K562 (cell line): ENCODE measurements around the gene TYROBP. TPM values are rescaled to one million over a fixed set of nuclear protein-coding genes. Genes with fewer than 3 reads are reported as not detected.

Experiments used
- ATAC-seq: fragments of 200-7000 bp; cut with Tn5 transposase; 3 replicates; pipeline ENCODE4 v1.9.1; 2020; ENCODE audit warnings: moderate library complexity
- BruUV-seq: library from RNA; stranded (reverse); fragments of 400-500 nt; replicated peaks from 2 replicates; lab custom pipeline; 2021; lab: Mats Ljungman, UMichigan
- CTCF ChIA-PET: fragments of 300-600 bp; formaldehyde crosslinking; extraction: SDS; loops from one replicate; lab custom pipeline; 2021; ENCODE audit warnings: low intra/inter-chr PET ratio; lab: Yijun Ruan, JAX
- POLR2A ChIA-PET: fragments of 300-600, 350-650 bp; sonication (Branson Sonifier 250); formaldehyde crosslinking; extraction: SDS; loops from one replicate; lab custom pipeline; 2021; ENCODE audit warnings: antibody characterized with exemption, inconsistent platforms; lab: Yijun Ruan, JAX
- DNase-seq, 4 experiments: peaks; one replicate each; pipeline versions ENCODE4 v3.0.0 to v3.0.0-alpha.2; 2011 to 2018; ENCODE audit warnings: low spot score in 3 of 4, mixed read lengths in 3 of 4; ENCODE audit errors: extremely low read depth in 1 of 4
- FAIRE-seq: peaks from 2 replicates; lab custom pipeline; 2011; peaks lifted over from hg19 to GRCh38; lab: Jason Lieb, UNC
- H2AFZ ChIP-seq: 2 replicates; pipeline ENCODE4 v1.6.0; 2011; ENCODE audit warnings: low read depth, low read length, control low read depth, inconsistent platforms
- H3K27ac ChIP-seq: fragments of 200-600 bp; 3 replicates; pipeline ENCODE4 v1.8.0; 2011; ENCODE audit warnings: low read depth, mild to moderate bottlenecking, control low read depth, inconsistent platforms, low read length, moderate library complexity, mixed read lengths; ENCODE audit errors: extremely low read depth
- H3K27me3 ChIP-seq, 2 experiments: fragments of 300-600 bp in 1 of 2; 2 replicates in 1 of 2; 3 replicates in 1 of 2; pipeline versions ENCODE4 v1.6.0 to v1.8.0; 2011; ENCODE audit warnings: inconsistent platforms in 2 of 2, low read length in 2 of 2, mild to moderate bottlenecking in 1 of 2, mixed read lengths in 1 of 2, moderate library complexity in 1 of 2; ENCODE audit not compliant: control insufficient read depth in 2 of 2, insufficient read depth in 2 of 2
- H3K36me3 ChIP-seq: fragments of 300-600 bp; 3 replicates; pipeline ENCODE4 v1.8.0; 2011; ENCODE audit warnings: mild to moderate bottlenecking, low read length, inconsistent platforms; ENCODE audit not compliant: control insufficient read depth, insufficient read depth
- H3K4me1 ChIP-seq, 2 experiments: fragments of 200-600 bp in 1 of 2; replicated peaks in 1 of 2; 2 replicates in 1 of 2; 3 replicates in 1 of 2; pipeline versions ENCODE4 v1.5.1 to v1.8.0; 2011; ENCODE audit warnings: inconsistent platforms in 2 of 2, low read length in 2 of 2, mild to moderate bottlenecking in 1 of 2, mixed read lengths in 1 of 2, moderate library complexity in 1 of 2; ENCODE audit not compliant: control insufficient read depth in 2 of 2, insufficient read depth in 2 of 2
- H3K4me2 ChIP-seq: 2 replicates; pipeline ENCODE4 v1.6.1; 2011; ENCODE audit warnings: low read length, control low read depth, inconsistent platforms, mixed read lengths; ENCODE audit not compliant: insufficient read depth
- H3K4me3 ChIP-seq: fragments of 200-600 bp; sonication (generic), shearing (Covaris generic); 2 replicates; pipeline ENCODE4 v1.5.1; 2016; ENCODE audit warnings: control low read depth, inconsistent platforms
- H3K79me2 ChIP-seq: fragments of 200-600 bp; 3 replicates; pipeline ENCODE4 v1.8.0; 2011; ENCODE audit warnings: low read length, inconsistent platforms; ENCODE audit not compliant: control insufficient read depth, insufficient read depth
- H3K9ac ChIP-seq, 2 experiments: 2 replicates each; pipeline versions ENCODE4 v1.6.0 to v1.6.1; 2011; ENCODE audit warnings: low read depth in 2 of 2, low read length in 2 of 2, control low read depth in 1 of 2, inconsistent platforms in 1 of 2, mild to moderate bottlenecking in 1 of 2, mixed read lengths in 1 of 2; ENCODE audit not compliant: insufficient read depth in 1 of 2
- H3K9me1 ChIP-seq: one replicate; pipeline ENCODE4 v1.6.0; 2011; ENCODE audit warnings: inconsistent platforms, mild to moderate bottlenecking, low read length, moderate library complexity; ENCODE audit not compliant: control insufficient read depth, insufficient read depth
- H3K9me3 ChIP-seq: replicated peaks from 2 replicates; pipeline ENCODE4 v1.5.1; 2011; ENCODE audit warnings: low read depth, low read length, inconsistent platforms; ENCODE audit not compliant: control insufficient read depth, insufficient read depth
- H4K20me1 ChIP-seq: replicated peaks from 2 replicates; pipeline ENCODE4 v1.6.1; 2011; ENCODE audit warnings: low read length, inconsistent platforms, mixed read lengths; ENCODE audit not compliant: control insufficient read depth, insufficient read depth
- ATF3 ChIP-seq, 2 experiments: fragments of 450-650 bp in 1 of 2; sonication (generic) in 1 of 2; formaldehyde crosslinking in 1 of 2; IDR thresholded peaks in 1 of 2; conservative IDR thresholded peaks in 1 of 2; 2 replicates each; pipeline versions ENCODE4 v1.6.1 to v1.8.1; 2016 to 2023; ENCODE audit warnings: mild to moderate bottlenecking in 2 of 2, moderate library complexity in 2 of 2, inconsistent platforms in 1 of 2, missing genetic modification reagents in 1 of 2
- CREM ChIP-seq: IDR thresholded peaks from 2 replicates; pipeline ENCODE4 v1.6.1; 2014; ENCODE audit warnings: antibody characterized with exemption, low read depth
- GATA2 ChIP-seq: sonication (generic); formaldehyde crosslinking; IDR thresholded peaks from 2 replicates; pipeline ENCODE4 v1.4.0; 2020; ENCODE audit warnings: mild to moderate bottlenecking, missing genetic modification reagents
- HCFC1 ChIP-seq: IDR thresholded peaks from 2 replicates; pipeline ENCODE4 v1.6.1; 2012; ENCODE audit warnings: low read depth, low read length, improper control_type of control experiment
- HES1 ChIP-seq: fragments of 450-650 bp; IDR thresholded peaks from 2 replicates; pipeline ENCODE4 v1.6.1; 2016; ENCODE audit warnings: low read depth, mild to moderate bottlenecking, moderate library complexity
- HMGN3 ChIP-seq: IDR thresholded peaks from 2 replicates; pipeline ENCODE4 v1.6.1; 2011; ENCODE audit warnings: borderline replicate concordance, low read depth, mild to moderate bottlenecking, mixed read lengths, low read length; ENCODE audit not compliant: insufficient read length; ENCODE audit errors: extremely low read depth
- IRF1 ChIP-seq: sonication (generic); formaldehyde crosslinking; IDR thresholded peaks from 2 replicates; pipeline ENCODE4 v1.8.0; 2022; ENCODE audit warnings: missing genetic modification reagents, mild to moderate bottlenecking, borderline replicate concordance
- NBN ChIP-seq: fragments of 450-650 bp; IDR thresholded peaks from 2 replicates; pipeline ENCODE4 v1.6.1; 2016; ENCODE audit warnings: low read depth, mild to moderate bottlenecking
- PHF8 ChIP-seq: fragments of 200-600 bp; sonication (generic); IDR thresholded peaks from 2 replicates; pipeline ENCODE4 v1.6.1; 2012; ENCODE audit warnings: mixed run types, mild to moderate bottlenecking, inconsistent platforms, low read length, moderate library complexity, borderline replicate concordance
- RUNX1 ChIP-seq: sonication (generic); IDR thresholded peaks from 2 replicates; pipeline ENCODE4 v1.6.1; 2016; ENCODE audit warnings: antibody characterized with exemption, low read depth
- SIX5 ChIP-seq, 2 experiments: IDR thresholded peaks; 2 replicates each; pipeline ENCODE4 v1.6.1; 2011; ENCODE audit warnings: low read length in 2 of 2, borderline replicate concordance in 1 of 2, low read depth in 1 of 2, mild to moderate bottlenecking in 1 of 2, moderate library complexity in 1 of 2; ENCODE audit not compliant: insufficient read depth in 1 of 2
- YY1 ChIP-seq, 3 experiments: IDR thresholded peaks; 2 replicates each; pipeline ENCODE4 v1.6.1; 2011; ENCODE audit warnings: low read length in 2 of 3, mild to moderate bottlenecking in 2 of 3, moderate library complexity in 2 of 3, borderline replicate concordance in 1 of 3, control low read depth in 1 of 3, low read depth in 1 of 3; ENCODE audit not compliant: insufficient read depth in 3 of 3, insufficient replicate concordance in 2 of 3, control insufficient read depth in 1 of 3, insufficient read length in 1 of 3; ENCODE audit errors: extremely low read depth in 1 of 3
- ZNF143 ChIP-seq: sonication (generic); formaldehyde crosslinking; IDR thresholded peaks from 2 replicates; pipeline ENCODE4 v1.9.0; 2022; ENCODE audit warnings: mild to moderate bottlenecking, missing genetic modification reagents
- ZNF586 ChIP-seq: fragments of 450-650 bp; formaldehyde crosslinking; conservative IDR thresholded peaks from 2 replicates; pipeline ENCODE4 v1.4.0; 2020; ENCODE audit warnings: mild to moderate bottlenecking, moderate library complexity
- ZNF766 ChIP-seq: fragments of 200-800 bp; sonication (Bioruptor generic); conservative IDR thresholded peaks from 2 replicates; pipeline ENCODE4 v1.6.1; 2016; ENCODE audit warnings: missing genetic modification characterization, missing compliant biosample characterization
- WGBS: fragments of 100-300 bp; shearing (Covaris generic); methylation state at CpG from one replicate; pipeline ENCODE4 v1.1.6; 2016; ENCODE audit warnings: low coverage, mixed read lengths; ENCODE audit not compliant: insufficient coverage; ENCODE audit errors: missing lambda C conversion rate; 5-methylcytosine and 5-hydroxymethylcytosine counted together
- in situ Hi-C: fragments of 300-500 bp; cut with MboI; formaldehyde crosslinking; loops from 4 replicates; pipeline ENCODE4 v1.15.0; 2018; ENCODE audit warnings: inconsistent platforms, mixed read lengths
- intact Hi-C: fragments of 100-400 bp; cut with micrococcal nuclease; formaldehyde crosslinking; loops from 2 replicates; pipeline ENCODE4 v1.14.2; 2022
- polyA plus RNA-seq, 8 experiments: library from polyadenylated mRNA; depleted of rRNA in 4 of 8; stranded (reverse) in 5 of 8; unstranded in 3 of 8; fragments of >200 nt; fragmentation: Nextera tagmentation in 2 of 8; fragmentation: Illumina TruSeq in 1 of 8; extraction: Ambion mirVana in 2 of 8; extraction: Trizol in 1 of 8; gene quantifications; 2 replicates each; pipeline versions ENCODE4 v1.2.1 to v1.2.3, GENCODE V29; 2011 to 2014; ENCODE audit warnings: inconsistent platforms in 1 of 8, missing spikeins in 1 of 8
- total RNA-seq, 7 experiments: library from RNA; depleted of rRNA in 6 of 7; stranded (reverse); fragments of >200 nt in 6 of 7; fragmentation: Illumina TruSeq in 2 of 7; extraction: Trizol in 2 of 7; gene quantifications; 2 replicates each; pipeline versions ENCODE4 v1.2.1 to v1.2.3, GENCODE V29; 2011 to 2021; ENCODE audit warnings: low replicate concordance in 1 of 7

The TYROBP gene
- total and polyA plus RNA-seq, 9 of the 15 experiments (the other 6 are each of a cell fraction or from before 2014, with no cell fraction given): 0.72 to 8.2 (median 2.4) TPM

GRCh38 chr19:35874392-35874930 is 33.6 kb downstream of the TYROBP start (continued):
- TF ChIP-seq ATF3 (IDR thresholded peaks at IDR 0.05) (no peak), ATF3 (CRISPR knock-in tag; conservative IDR thresholded peaks at IDR 0.05) (no peak), IRF1 (CRISPR knock-in tag) (no peak), GATA2 (CRISPR knock-in tag) (no peak), ZNF766 (no peak), HMGN3 (no peak)

- ATAC-seq (no peak), FAIRE-seq (peak; percentile 71), DNase-seq (no peak)
- in situ Hi-C loops: no loop called here
- no peaks in the 10 kb centered on the region for H3K79me2 ChIP-seq
- no peaks in the 10 kb centered on the region for H3K36me3 ChIP-seq
- ChIA-PET CTCF (no interaction called here), POLR2A (interaction anchor here (1.0 kb wide), 1 partner anchor 11 kb away, joined by 3 read pairs; no protein-coding TSS in a partner anchor)
- no peak overlapping the region for H3K27ac ChIP-seq
- no TSS peak for BruUV-seq
- H2AFZ ChIP-seq: 0 out of 2 replicates have a peak overlapping the region, but pooled peaks have one; percentile 55
- H3K4me2 ChIP-seq: no peak overlapping the region
- H4K20me1 ChIP-seq: peaks cover 9% of the 10 kb centered on the region; the same call in 1 of the 2 replicates
- no peaks in the 10 kb centered on the region for H3K9me1 ChIP-seq
- no peaks in the 10 kb centered on the region for H3K9me3 ChIP-seq
- no peak overlapping the region for H3K9ac ChIP-seq
- intact Hi-C loops: no loop called here
- peaks cover 4 to 13% of the 10 kb centered on the region in 2 experiments; a peak in 3 of 5 replicates for H3K27me3 ChIP-seq
- peaks cover 20 to 45% of the 10 kb centered on the region in 2 experiments for H3K4me1 ChIP-seq
- H3K4me3 ChIP-seq: no peak overlapping the region
- 39% methylated on average over 5 of the region's 5 CpGs for WGBS
- TF ChIP-seq ZNF586 (CRISPR knock-in tag) (no peak), NBN (no peak), RUNX1 (no peak), SIX5 (IDR thresholded peaks at IDR 0.05; ENCODE audit: borderline replicate concordance in 1 of 2, insufficient read depth in 1 of 2, low read depth in 1 of 2, low read length in 2 of 2) (peak; percentile 58 to 72; a peak in 3 of 4 replicates), HES1 (no peak), ZNF143 (CRISPR knock-in tag) (peak; percentile 71), PHF8 (no peak), HCFC1 (peak; percentile 83), YY1 (IDR thresholded peaks at IDR 0.05; ENCODE audit: borderline replicate concordance in 1 of 3, control insufficient read depth in 1 of 3, extremely low read depth in 1 of 3, insufficient read depth in 3 of 3, insufficient read length in 1 of 3, insufficient replicate concordance in 2 of 3, low read depth in 1 of 3, low read length in 2 of 3) (peak in 1 of 3 experiments; percentile 67), CREM (peak; percentile 30; the same call in 1 of the 2 replicates)
Observed at GRCh38 chr19:35872180-35872579, 35.9 kb downstream of the TYROBP start.
